Gastrocnemius medialis (tissue), 4 donors: ENCODE data around the gene GSG1L2.

Source experiments
- CTCF ChIP-seq, 5 experiments: fragments of 450-650 bp in 3 of 5; fragments of 200-600 bp in 2 of 5; sonication (generic) in 2 of 5; IDR thresholded peaks in 4 of 5; conservative IDR thresholded peaks in 1 of 5; 1 replicate in 4 of 5; 2 replicates in 1 of 5; pipeline ENCODE4 v1.5.1; 2016 to 2019; ENCODE audit warnings: antibody characterized with exemption in 5 of 5, mild to moderate bottlenecking in 3 of 5, moderate library complexity in 3 of 5
- POLR2A ChIP-seq, 2 donors: fragments of 450-650 bp; IDR thresholded peaks; one replicate each; pipeline ENCODE4 v1.6.1; 2017; ENCODE audit warnings: antibody characterized with exemption in 2 of 2, mild to moderate bottlenecking in 2 of 2, moderate library complexity in 2 of 2

DNA sequence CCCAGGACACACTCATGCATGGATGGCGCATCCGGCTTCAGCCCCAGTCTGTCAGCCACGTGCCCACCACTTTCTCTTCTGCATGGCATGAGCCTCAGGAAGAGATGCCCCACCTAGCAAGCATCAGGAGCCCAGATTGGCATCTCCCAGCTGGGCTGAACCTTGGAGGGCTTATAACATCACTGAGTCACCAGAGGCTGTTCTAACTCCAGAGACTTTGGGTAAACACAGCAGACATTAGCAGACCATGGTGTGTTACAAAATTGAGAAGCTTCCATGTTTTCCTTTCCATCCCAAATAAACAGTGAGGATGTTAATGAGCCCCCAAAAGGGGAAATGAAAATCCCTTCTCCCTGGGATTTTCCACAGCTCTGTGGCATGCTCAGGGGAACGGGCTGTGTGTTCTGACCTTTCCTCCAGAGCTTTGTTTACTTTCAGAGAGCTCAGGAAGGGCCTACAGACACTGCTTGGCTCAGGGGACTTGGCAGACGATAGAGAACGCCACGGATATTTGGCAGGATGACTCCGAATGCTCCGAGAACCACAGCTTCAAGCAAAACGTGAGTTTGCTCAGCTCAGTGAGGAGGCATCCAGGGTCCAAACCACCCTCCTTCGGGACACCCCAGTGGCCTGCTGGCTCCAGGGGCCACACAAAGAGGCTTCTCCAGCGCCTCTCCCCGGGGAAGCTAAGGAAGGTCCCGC, 20.3 kb upstream of the GSG1L2 start:
- TF ChIP-seq POLR2A (IDR thresholded peaks at IDR 0.05) (no peak), CTCF (IDR thresholded peaks at IDR 0.05 in 4 of 5, conservative IDR thresholded peaks at IDR 0.05 in 1 of 5) (no peak)
